HCT116 (cell line): ENCODE data around the gene SLC8A1. TPM values are rescaled to one million over a fixed set of nuclear protein-coding genes. Genes with fewer than 3 reads are reported as not detected.

Experiments
- ATAC-seq: fragments of 200-7000 bp; cut with Tn5 transposase; 2 replicates; pipeline ENCODE4 v1.9.1; 2020; ENCODE audit warnings: mild to moderate bottlenecking, moderate library complexity
- BruUV-seq: library from RNA; stranded (reverse); fragments of 400-500 nt; replicated peaks from 2 replicates; lab custom pipeline; 2021; lab: Mats Ljungman, UMichigan
- CTCF ChIA-PET: fragments of 300-600 bp; sonication (Branson Sonifier 250); formaldehyde crosslinking; loops from one replicate; lab custom pipeline; 2021; ENCODE audit warnings: antibody characterized with exemption; lab: Charles Lee
- POLR2A ChIA-PET: fragments of 300-600, 350-600 bp; sonication (Branson Sonifier 250); formaldehyde crosslinking; loops from one replicate; lab custom pipeline; 2021; ENCODE audit warnings: antibody characterized with exemption; lab: Charles Lee
- RAD21 ChIA-PET, 2 experiments: fragments of 300-600 bp; sonication (Branson Sonifier 250); formaldehyde crosslinking; loops; one replicate each; lab custom pipeline; 2023; ENCODE audit warnings: low total read pairs in 2 of 2; ENCODE audit not compliant: uncharacterized antibody in 2 of 2, unreplicated experiment in 2 of 2, low non-redundant PET in 1 of 2; lab: Charles Lee
- DNase-seq: peaks from one replicate; pipeline ENCODE4 v3.0.0-alpha.2; 2010; ENCODE audit warnings: low read depth, low spot score
- H2AFZ ChIP-seq: fragments of 200-600 bp; shearing (Covaris generic), sonication (generic); 2 replicates; pipeline ENCODE4 v1.6.1; 2017; ENCODE audit warnings: low read depth, mixed run types, mixed read lengths, antibody characterized with exemption, low read length; ENCODE audit not compliant: poor library complexity, severe bottlenecking
- H3K27ac ChIP-seq: 2 replicates; pipeline ENCODE4 v1.5.1; 2012; ENCODE audit warnings: low read depth, low read length
- H3K27me3 ChIP-seq: fragments of 200-600 bp; sonication (generic); 2 replicates; pipeline ENCODE4 v1.6.1; 2016; ENCODE audit warnings: mixed run types, low read length, mixed read lengths; ENCODE audit not compliant: insufficient read depth
- H3K36me3 ChIP-seq, 2 experiments: fragments of 200-500 bp in 1 of 2; fragments of 200-600 bp in 1 of 2; sonication (Bioruptor generic) in 1 of 2; sonication (generic) in 1 of 2; 2 replicates each; pipeline versions ENCODE4 v1.5.1 to v1.6.1; 2014 to 2016; ENCODE audit warnings: low read length in 2 of 2, inconsistent platforms in 1 of 2, mixed read lengths in 1 of 2, mixed run types in 1 of 2; ENCODE audit not compliant: insufficient read depth in 2 of 2, control insufficient read depth in 1 of 2
- H3K4me1 ChIP-seq, 2 experiments: fragments of 200-600 bp in 1 of 2; sonication (generic) in 1 of 2; 2 replicates each; pipeline versions ENCODE4 v1.5.1 to v1.6.1; 2012 to 2017; ENCODE audit warnings: low read length in 2 of 2, inconsistent platforms in 1 of 2, mild to moderate bottlenecking in 1 of 2, mixed read lengths in 1 of 2, mixed run types in 1 of 2, moderate library complexity in 1 of 2; ENCODE audit not compliant: insufficient read depth in 2 of 2, control insufficient read depth in 1 of 2
- H3K4me2 ChIP-seq: fragments of 200-600 bp; sonication (generic); 2 replicates; pipeline ENCODE4 v1.6.1; 2017; ENCODE audit warnings: mixed run types, low read length, mixed read lengths
- H3K4me3 ChIP-seq, 2 experiments: fragments of 200-600 bp in 1 of 2; sonication (generic) in 1 of 2; replicated peaks in 1 of 2; 2 replicates each; pipeline ENCODE4 v1.5.1; 2011 to 2016; ENCODE audit warnings: low read length in 2 of 2, control low read depth in 1 of 2, low read depth in 1 of 2, mild to moderate bottlenecking in 1 of 2, mixed read lengths in 1 of 2, mixed run types in 1 of 2
- H3K79me2 ChIP-seq: fragments of 200-600 bp; sonication (generic); 2 replicates; pipeline ENCODE4 v1.6.1; 2017; ENCODE audit warnings: mild to moderate bottlenecking, mixed run types, low read length, moderate library complexity, mixed read lengths; ENCODE audit not compliant: insufficient read depth
- H3K9ac ChIP-seq: fragments of 200-600 bp; sonication (generic); 2 replicates; pipeline ENCODE4 v1.6.1; 2016; ENCODE audit warnings: low read length, mixed read lengths
- H3K9me2 ChIP-seq: fragments of 200-600 bp; sonication (generic), shearing (Covaris generic); 2 replicates; pipeline ENCODE4 v1.6.1; 2017; ENCODE audit warnings: mixed run types, mild to moderate bottlenecking, moderate library complexity; ENCODE audit not compliant: insufficient read depth
- H3K9me3 ChIP-seq, 2 experiments: fragments of 200-500 bp in 1 of 2; fragments of 200-600 bp in 1 of 2; sonication (Bioruptor generic) in 1 of 2; sonication (generic) in 1 of 2; 2 replicates each; pipeline ENCODE4 v1.6.1; 2014 to 2017; ENCODE audit warnings: low read length in 2 of 2, mixed read lengths in 2 of 2, inconsistent platforms in 1 of 2, low read depth in 1 of 2, mild to moderate bottlenecking in 1 of 2, mixed run types in 1 of 2, moderate library complexity in 1 of 2; ENCODE audit not compliant: control insufficient read depth in 1 of 2, insufficient read depth in 1 of 2
- H4K20me1 ChIP-seq: fragments of 200-600 bp; sonication (generic), shearing (Covaris generic); 2 replicates; pipeline ENCODE4 v1.6.1; 2017; ENCODE audit warnings: mixed run types, mild to moderate bottlenecking, moderate library complexity; ENCODE audit not compliant: insufficient read depth
- CBX3 ChIP-seq: IDR thresholded peaks from 2 replicates; pipeline ENCODE4 v1.6.1; 2012; ENCODE audit warnings: low read depth
- CEBPB ChIP-seq: IDR thresholded peaks from 2 replicates; pipeline ENCODE4 v1.6.1; 2012; ENCODE audit warnings: low read depth
- CTCF ChIP-seq, 3 experiments: fragments of 200-600 bp in 1 of 3; sonication (generic) in 1 of 3; IDR thresholded peaks in 2 of 3; conservative IDR thresholded peaks in 1 of 3; 2 replicates each; pipeline ENCODE4 v1.5.1; 2012 to 2017; ENCODE audit warnings: low read depth in 2 of 3, low read length in 2 of 3, antibody characterized with exemption in 1 of 3, borderline replicate concordance in 1 of 3, control low read depth in 1 of 3, mild to moderate bottlenecking in 1 of 3, mixed read lengths in 1 of 3, mixed run types in 1 of 3, moderate library complexity in 1 of 3; ENCODE audit not compliant: insufficient read depth in 1 of 3
- EGR1 ChIP-seq: IDR thresholded peaks from 2 replicates; pipeline ENCODE4 v1.6.1; 2012; ENCODE audit warnings: low read depth
- ELF1 ChIP-seq: IDR thresholded peaks from 2 replicates; pipeline ENCODE4 v1.6.1; 2012; ENCODE audit warnings: low read depth, borderline replicate concordance
- EZH2 ChIP-seq: fragments of 200-600 bp; sonication (generic); IDR thresholded peaks from 2 replicates; pipeline ENCODE4 v1.6.1; 2017; ENCODE audit warnings: antibody characterized with exemption, mixed run types
- EZH2phosphoT487 ChIP-seq: fragments of 200-600 bp; IDR thresholded peaks from 2 replicates; pipeline ENCODE4 v1.6.1; 2018; ENCODE audit warnings: antibody characterized with exemption, borderline replicate concordance
- FOSL1 ChIP-seq: IDR thresholded peaks from 2 replicates; pipeline ENCODE4 v1.6.1; 2012; ENCODE audit warnings: low read depth
- POLR2A ChIP-seq: IDR thresholded peaks from 2 replicates; pipeline ENCODE4 v1.7.0; 2011; ENCODE audit warnings: borderline replicate concordance; ENCODE audit not compliant: insufficient read depth, insufficient read length; ENCODE audit errors: extremely low read depth
- POLR2AphosphoS5 ChIP-seq: IDR thresholded peaks from 2 replicates; pipeline ENCODE4 v1.6.1; 2011; ENCODE audit warnings: mild to moderate bottlenecking, low read depth, low read length, moderate library complexity
- RAD21 ChIP-seq: IDR thresholded peaks from 2 replicates; pipeline ENCODE4 v1.6.1; 2012; ENCODE audit warnings: low read depth, mild to moderate bottlenecking
- SP1 ChIP-seq: IDR thresholded peaks from 2 replicates; pipeline ENCODE4 v1.6.1; 2012; ENCODE audit warnings: low read depth
- SRF ChIP-seq: IDR thresholded peaks from 2 replicates; pipeline ENCODE4 v1.6.1; 2012; ENCODE audit warnings: low read depth
- YY1 ChIP-seq: IDR thresholded peaks from 2 replicates; pipeline ENCODE4 v1.6.1; 2011; ENCODE audit warnings: low read length, low read depth, moderate library complexity, mild to moderate bottlenecking; ENCODE audit not compliant: insufficient replicate concordance; ENCODE audit errors: extremely low read depth
- ZBTB33 ChIP-seq: IDR thresholded peaks from 2 replicates; pipeline ENCODE4 v1.6.1; 2011; ENCODE audit warnings: mild to moderate bottlenecking, low read length, moderate library complexity; ENCODE audit not compliant: insufficient replicate concordance; ENCODE audit errors: extremely low read depth
- ZFX ChIP-seq: fragments of 450-650 bp; IDR thresholded peaks from 2 replicates; pipeline ENCODE4 v1.6.1; 2017
- intact Hi-C: fragments of 100-400 bp; cut with micrococcal nuclease; formaldehyde crosslinking; loops from 2 replicates; pipeline ENCODE4 v1.10.0; 2022
- total RNA-seq: library from RNA; stranded (reverse); gene quantifications from one replicate; pipeline ENCODE4 v1.2.1, GENCODE V29; 2021; ENCODE audit not compliant: unreplicated experiment

SLC8A1 gene
- total RNA-seq, 1 experiment from 2014 or later, result 0.07 TPM

GRCh38 chr2:40370007-40370395 is 81.9 kb downstream of the SLC8A1 start:
- no peak overlapping the region for H2AFZ ChIP-seq
- intact Hi-C loops, result no loop called here
- ATAC-seq (no peak), DNase-seq (no peak)
- BruUV-seq, result no TSS peak
- H3K9ac ChIP-seq, result no peak overlapping the region
- no peaks in the 10 kb centered on the region for H3K36me3 ChIP-seq
- H3K27ac ChIP-seq, result no peak overlapping the region
- CTCF ChIA-PET, result no interaction called here
- no peaks in the 10 kb centered on the region for H3K27me3 ChIP-seq
- RAD21 ChIA-PET, result no interaction called here
- no peak overlapping the region for H3K4me3 ChIP-seq
- no peaks in the 10 kb centered on the region for H4K20me1 ChIP-seq
- TF ChIP-seq CTCF (IDR thresholded peaks at IDR 0.05 in 2 of 3, conservative IDR thresholded peaks at IDR 0.05 in 1 of 3; ENCODE audit: borderline replicate concordance in 1 of 3, insufficient read depth in 1 of 3, low read depth in 2 of 3, low read length in 2 of 3) (no peak), YY1 (no peak), ZBTB33 (no peak), FOSL1 (no peak), EZH2 (no peak), POLR2A (no peak), CEBPB (no peak), EGR1 (no peak), EZH2phosphoT487 (no peak), ELF1 (no peak), POLR2AphosphoS5 (no peak), SRF (no peak), RAD21 (no peak), ZFX (no peak), CBX3 (no peak), SP1 (no peak)
- POLR2A ChIA-PET, result no interaction called here
- H3K4me2 ChIP-seq, result peak overlapping the region; percentile 12; the same call in 1 of the 2 replicates
- H3K9me3 ChIP-seq, result no peaks in the 10 kb centered on the region
- peaks cover 0 to 3% of the 10 kb centered on the region in 2 experiments; a peak in 1 of 4 replicates for H3K4me1 ChIP-seq
- H3K79me2 ChIP-seq, result no peaks in the 10 kb centered on the region
- no peaks in the 10 kb centered on the region for H3K9me2 ChIP-seq
